ENCODE results near the gene GOLPH3. TPM values are rescaled to one million over a fixed set of nuclear protein-coding genes. Genes with fewer than 3 reads are reported as not detected.

GOLPH3 gene
- total and polyA plus RNA-seq, 2 of the 8 experiments (the other 6 are each of a cell fraction or from before 2014, with no cell fraction given): 53.7 to 93.6 TPM

- Histone ChIP-seq H3K4me3 (ENCODE audit: extremely low read depth in 1 of 4, insufficient read depth in 2 of 4, low read depth in 3 of 4, low read length in 4 of 4) (no peak overlapping the region), H4K20me1 (replicated peaks in 1 of 2; ENCODE audit: control insufficient read depth in 1 of 2, insufficient read depth in 2 of 2, low read length in 2 of 2) (peaks cover 7 to 17% of the 10 kb centered on the region in 2 experiments), H2BK20ac (ENCODE audit: low read length) (no peak overlapping the region), H3K18ac (ENCODE audit: extremely low read depth, low read length) (no peak overlapping the region), H2AK5ac (ENCODE audit: low read depth, low read length) (no peak overlapping the region), H3K36me3 (ENCODE audit: control insufficient read depth in 2 of 4, insufficient read depth in 4 of 4, low read length in 3 of 4) (peaks cover 0 to 9% (median 2%) of the 10 kb centered on the region in 4 experiments; a peak in 3 of 8 replicates), H2BK5ac (ENCODE audit: low read depth, low read length) (no peak overlapping the region), H3K79me1 (ENCODE audit: low read depth, low read length) (no peaks in the 10 kb centered on the region; the same call in 1 of the 2 replicates), H2BK15ac (ENCODE audit: low read length) (no peak overlapping the region), H4K91ac (replicated peaks; ENCODE audit: insufficient read length, low read length) (no peak overlapping the region), H2BK120ac (replicated peaks; ENCODE audit: low read depth, low read length) (no peak overlapping the region), H3K4me2 (ENCODE audit: insufficient read depth in 1 of 2, low read depth in 2 of 2, low read length in 2 of 2) (no peak overlapping the region), H3K4me1 (replicated peaks in 1 of 4; ENCODE audit: control insufficient read depth in 3 of 4, insufficient read depth in 4 of 4, low read length in 3 of 4) (no peaks in the 10 kb centered on the region), H3K27ac (ENCODE audit: low read depth, low read length) (no peak overlapping the region), H3K23me2 (ENCODE audit: low read depth, low read length) (no peaks in the 10 kb centered on the region), H4K5ac (ENCODE audit: insufficient read length, low read depth, low read length) (no peak overlapping the region), H4K8ac (ENCODE audit: extremely low read depth, insufficient read depth, low read length) (no peak overlapping the region), H2AFZ (ENCODE audit: low read length) (no peak overlapping the region), H3K9ac (replicated peaks in 1 of 4; ENCODE audit: extremely low read depth in 1 of 4, low read depth in 3 of 4, low read length in 3 of 4) (no peak overlapping the region), H3K9me3 (ENCODE audit: insufficient read depth in 2 of 2, low read depth in 1 of 2, low read length in 1 of 2) (peaks cover 0 to 6% of the 10 kb centered on the region in 2 experiments; a peak in 1 of 4 replicates), H3K56ac (replicated peaks; ENCODE audit: insufficient read length, low read depth, low read length) (no peak overlapping the region), H3K79me2 (ENCODE audit: control insufficient read depth in 1 of 2, insufficient read depth in 2 of 2, low read length in 2 of 2) (peaks cover 5 to 82% of the 10 kb centered on the region in 2 experiments), H3K23ac (ENCODE audit: insufficient read length) (no peak overlapping the region), H3K14ac (ENCODE audit: insufficient read length) (no peak overlapping the region), H3K4ac (replicated peaks; ENCODE audit: insufficient read length, low read depth, low read length) (no peak overlapping the region), H2BK12ac (ENCODE audit: low read depth, low read length) (no peak overlapping the region), H3K27me3 (replicated peaks in 1 of 4; ENCODE audit: control insufficient read depth in 3 of 4, extremely low read depth in 1 of 4, insufficient read depth in 3 of 4, low read length in 3 of 4) (no peaks in the 10 kb centered on the region)
- no peak for TF ChIP-seq ASH2L (IDR thresholded peaks at IDR 0.05; ENCODE audit: low read length)
- peak; percentile 34; the same call in 1 of the 2 replicates for TF ChIP-seq KDM1A (IDR thresholded peaks at IDR 0.05; ENCODE audit: borderline replicate concordance, low read length)
- 93% methylated on average over 5 of the region's 5 CpGs; no CpG with 5 or more reads in 1 of the 2 experiments for WGBS, 2 experiments (ENCODE audit: extremely low coverage in 1 of 2, insufficient coverage in 1 of 2, insufficient read length in 1 of 2, insufficient replicate concordance in 2 of 2, low coverage in 1 of 2, low lambda C conversion rate in 2 of 2, missing lambda C conversion rate in 1 of 2)
- POLR2A ChIA-PET (ENCODE audit: partially characterized antibody): interaction anchor here (1.2 kb wide), 3 partner anchors 9 to 28 kb away, joined by 3 to 4 read pairs (median 3); no protein-coding TSS in a partner anchor
- no peak for FAIRE-seq
- CTCF ChIA-PET (ENCODE audit: partially characterized antibody): interaction anchor here (0.7 to 0.8 kb wide), 2 partner anchors 15 to 86 kb away, joined by 3 to 4 read pairs; no protein-coding TSS in a partner anchor
- DNase-seq (ENCODE audit: low read depth in 1 of 2, low spot score in 2 of 2): no peak
These were observed 29.5 kb downstream of the GOLPH3 start for GRCh38 chr5:32144378-32145207.

All from H1 (cell line).